DOHH2 (cell line): ENCODE data around the gene HLA-G.

ENCODE experiments used
- H3F3A ChIP-seq: fragments of 200-600 bp; sonication (generic), shearing (Covaris generic); 2 replicates; pipeline ENCODE4 v1.6.0; 2016; ENCODE audit warnings: antibody characterized with exemption, mild to moderate bottlenecking; ENCODE audit not compliant: control insufficient read depth, insufficient read depth
- H3K27ac ChIP-seq: fragments of 200-600 bp; sonication (generic); 2 replicates; pipeline ENCODE4 v1.5.1; 2014; ENCODE audit warnings: low read depth, mild to moderate bottlenecking, low read length, moderate library complexity
- H3K27me3 ChIP-seq: fragments of 200-600 bp; sonication (generic); 2 replicates; pipeline ENCODE4 v1.6.1; 2014; ENCODE audit warnings: mild to moderate bottlenecking, low read length, mixed read lengths; ENCODE audit not compliant: control insufficient read depth
- H3K36me3 ChIP-seq: fragments of 200-600 bp; sonication (generic); 2 replicates; pipeline ENCODE4 v1.6.1; 2014; ENCODE audit warnings: mild to moderate bottlenecking, low read length, moderate library complexity, mixed read lengths; ENCODE audit not compliant: control insufficient read depth
- H3K4me1 ChIP-seq: fragments of 200-600 bp; sonication (generic); 2 replicates; pipeline ENCODE4 v1.6.1; 2014; ENCODE audit warnings: mild to moderate bottlenecking, low read length, mixed read lengths; ENCODE audit not compliant: control insufficient read depth
- H3K4me2 ChIP-seq: fragments of 200-600 bp; sonication (generic); 2 replicates; pipeline ENCODE4 v1.6.0; 2014; ENCODE audit warnings: mild to moderate bottlenecking, low read length, moderate library complexity
- H3K4me3 ChIP-seq: fragments of 200-600 bp; sonication (generic); 2 replicates; pipeline ENCODE4 v1.5.1; 2014; ENCODE audit warnings: mild to moderate bottlenecking, low read length, mixed read lengths
- H3K79me2 ChIP-seq: fragments of 200-600 bp; sonication (generic); 2 replicates; pipeline ENCODE4 v1.6.1; 2014; ENCODE audit warnings: mild to moderate bottlenecking, low read length, mixed read lengths; ENCODE audit not compliant: control insufficient read depth
- H3K9me2 ChIP-seq: fragments of 200-600 bp; sonication (generic); replicated peaks from 2 replicates; pipeline ENCODE4 v1.6.1; 2014; ENCODE audit warnings: mild to moderate bottlenecking, low read length, mixed read lengths; ENCODE audit not compliant: control insufficient read depth
- H3K9me3 ChIP-seq: fragments of 200-600 bp; sonication (generic); 2 replicates; pipeline ENCODE4 v1.6.1; 2014; ENCODE audit warnings: antibody characterized with exemption, low read length, mixed read lengths; ENCODE audit not compliant: control insufficient read depth, insufficient read depth
- H4K20me1 ChIP-seq: fragments of 200-600 bp; sonication (generic); 2 replicates; pipeline ENCODE4 v1.6.0; 2014; ENCODE audit warnings: low read depth, mild to moderate bottlenecking, antibody characterized with exemption, low read length, moderate library complexity; ENCODE audit not compliant: control insufficient read depth, insufficient read depth
- CTCF ChIP-seq: fragments of 200-600 bp; sonication (generic); IDR thresholded peaks from one replicate; pipeline ENCODE4 v1.5.1; 2014; ENCODE audit warnings: antibody characterized with exemption, mild to moderate bottlenecking, low read depth, low read length; ENCODE audit not compliant: poor library complexity, severe bottlenecking
- EZH2phosphoT487 ChIP-seq: fragments of 200-600 bp; sonication (generic); IDR thresholded peaks from 2 replicates; pipeline ENCODE4 v1.6.1; 2017; ENCODE audit warnings: borderline replicate concordance, mild to moderate bottlenecking, antibody characterized with exemption, low read length, moderate library complexity, mixed read lengths

HLA-G gene

GRCh38 chr6:29797966-29798365, 29.7 kb upstream of the HLA-G start:
- Histone ChIP-seq H3K79me2 (no peaks in the 10 kb centered on the region), H3K27ac (no peak overlapping the region), H3F3A (no peaks in the 10 kb centered on the region), H3K4me2 (no peak overlapping the region), H4K20me1 (no peaks in the 10 kb centered on the region), H3K9me2 (no peaks in the 10 kb centered on the region), H3K4me3 (no peak overlapping the region), H3K4me1 (no peaks in the 10 kb centered on the region), H3K9me3 (no peaks in the 10 kb centered on the region), H3K36me3 (no peaks in the 10 kb centered on the region), H3K27me3 (peaks cover 17% of the 10 kb centered on the region)
- no peak for TF ChIP-seq CTCF
- TF ChIP-seq EZH2phosphoT487, result no peak

DNA sequence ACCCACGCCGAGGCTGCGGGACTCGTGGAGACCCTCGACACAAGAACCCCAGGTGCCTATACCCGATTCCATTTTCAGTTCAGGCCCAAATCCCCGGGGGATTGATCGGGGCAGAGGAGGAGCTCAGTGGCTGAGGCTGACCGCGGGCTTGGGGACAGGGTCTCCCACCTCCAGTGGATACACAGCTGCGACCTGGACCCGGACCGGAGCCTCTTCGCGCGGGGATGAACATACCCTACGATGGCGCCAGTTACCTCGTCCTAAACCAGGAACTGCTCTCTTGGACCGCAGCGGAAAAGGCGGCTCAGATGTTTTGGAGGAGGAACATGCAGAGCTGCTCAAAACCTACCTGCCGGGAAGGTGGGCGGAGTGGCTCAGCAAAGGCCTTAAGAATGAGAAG, 27.4 kb upstream of the HLA-G start:
- H3F3A ChIP-seq, result no peaks in the 10 kb centered on the region
- no peak overlapping the region for H3K27ac ChIP-seq
- H3K27me3 ChIP-seq, result no peaks in the 10 kb centered on the region; the same call in 1 of the 2 replicates
- no peaks in the 10 kb centered on the region for H3K4me1 ChIP-seq
- H3K4me2 ChIP-seq, result no peak overlapping the region
- no peak overlapping the region for H3K4me3 ChIP-seq
- H3K79me2 ChIP-seq, result no peaks in the 10 kb centered on the region
- H3K36me3 ChIP-seq, result no peaks in the 10 kb centered on the region
- H3K9me3 ChIP-seq, result no peaks in the 10 kb centered on the region
- H3K9me2 ChIP-seq, result no peaks in the 10 kb centered on the region
- TF ChIP-seq EZH2phosphoT487 (no peak), CTCF (no peak)
- H4K20me1 ChIP-seq, result no peaks in the 10 kb centered on the region

DNA sequence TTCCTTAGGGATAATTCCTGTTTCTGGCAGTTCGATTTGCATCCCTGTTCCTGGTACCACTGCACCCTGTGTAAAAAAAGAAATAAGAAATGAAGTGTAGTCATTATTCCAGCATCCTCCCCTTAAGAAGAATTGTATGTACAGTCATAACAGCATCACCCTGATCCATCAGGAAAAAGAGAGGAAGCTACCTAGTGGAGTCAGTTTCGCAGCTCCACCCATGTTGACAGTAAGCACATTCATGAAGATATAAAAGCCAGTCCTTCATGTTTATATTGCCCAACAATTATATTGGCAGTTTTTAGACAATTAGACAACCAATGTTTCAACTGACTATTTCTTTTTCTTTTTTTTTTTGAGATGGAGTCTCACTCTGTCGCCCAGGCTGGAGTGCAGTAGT, 21.2 kb upstream of the HLA-G start:
- Histone ChIP-seq H3K9me2 (no peaks in the 10 kb centered on the region), H3K4me1 (no peaks in the 10 kb centered on the region), H3K27me3 (peaks cover 12% of the 10 kb centered on the region), H4K20me1 (no peaks in the 10 kb centered on the region), H3K4me2 (no peak overlapping the region), H3F3A (no peaks in the 10 kb centered on the region), H3K79me2 (no peaks in the 10 kb centered on the region), H3K27ac (no peak overlapping the region), H3K4me3 (no peak overlapping the region), H3K9me3 (no peaks in the 10 kb centered on the region), H3K36me3 (no peaks in the 10 kb centered on the region)
- TF ChIP-seq EZH2phosphoT487 (no peak), CTCF (no peak)

DNA sequence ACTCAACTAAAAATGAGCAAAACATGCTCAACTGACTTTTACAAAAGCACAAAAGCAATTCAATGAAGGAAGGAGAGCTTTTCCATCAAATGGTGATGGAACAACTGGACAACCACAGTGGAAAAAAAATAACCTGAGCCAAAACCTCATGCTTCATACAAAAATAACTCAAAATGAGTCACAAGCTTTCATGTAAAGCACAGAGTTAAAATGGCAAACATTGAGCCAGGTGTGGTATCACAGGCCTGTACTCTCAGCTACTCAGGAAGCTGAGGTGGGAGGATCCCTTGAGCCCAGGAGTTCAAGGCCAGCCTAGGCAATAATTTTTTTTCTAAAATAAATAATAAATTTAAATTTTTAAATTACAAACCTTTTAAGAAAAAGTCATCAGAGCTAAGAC, 18.4 kb upstream of the HLA-G start:
- Histone ChIP-seq H3K27me3 (peaks cover 12% of the 10 kb centered on the region), H3K4me2 (no peak overlapping the region), H3K79me2 (no peaks in the 10 kb centered on the region), H3K9me3 (no peaks in the 10 kb centered on the region), H3K4me1 (no peaks in the 10 kb centered on the region), H3F3A (no peaks in the 10 kb centered on the region), H4K20me1 (no peaks in the 10 kb centered on the region), H3K36me3 (no peaks in the 10 kb centered on the region), H3K27ac (no peak overlapping the region), H3K4me3 (no peak overlapping the region), H3K9me2 (no peaks in the 10 kb centered on the region)
- TF ChIP-seq CTCF (no peak), EZH2phosphoT487 (no peak)
